MCF 10A (cell line): ENCODE data around the gene AMOTL2. TPM values are rescaled to one million over a fixed set of nuclear protein-coding genes. Genes with fewer than 3 reads are reported as not detected.

Source experiments
- BruUV-seq: library from RNA; stranded (reverse); fragments of 400-500 nt; replicated peaks from 2 replicates; lab custom pipeline; 2021; lab: Mats Ljungman, UMichigan
- CTCF ChIA-PET: fragments of 300-600 bp; sonication (Branson Sonifier 250); formaldehyde crosslinking; extraction: SDS; loops from one replicate; lab custom pipeline; 2021; ENCODE audit warnings: antibody characterized with exemption, inconsistent platforms; lab: Yijun Ruan, JAX
- POLR2A ChIA-PET: fragments of 300-600, 350-650 bp; sonication (Branson Sonifier 250); formaldehyde crosslinking; extraction: SDS; loops from one replicate; lab custom pipeline; 2020; ENCODE audit warnings: antibody characterized with exemption, inconsistent platforms; lab: Yijun Ruan, JAX
- DNase-seq: peaks from one replicate; pipeline ENCODE4 v3.0.0-alpha.2; 2018; ENCODE audit not compliant: unreplicated experiment
- H3K27ac Mint-ChIP-seq: one replicate; pipeline ENCODE4 v1.8.0; 2022; ENCODE audit warnings: mild to moderate bottlenecking, low read depth, mixed read lengths; ENCODE audit not compliant: unreplicated experiment
- H3K27me3 Mint-ChIP-seq: one replicate; pipeline ENCODE4 v1.8.0; 2022; ENCODE audit warnings: mixed read lengths; ENCODE audit not compliant: insufficient read depth, unreplicated experiment
- H3K36me3 Mint-ChIP-seq: one replicate; pipeline ENCODE4 v1.8.0; 2022; ENCODE audit warnings: mild to moderate bottlenecking, moderate library complexity, mixed read lengths; ENCODE audit not compliant: insufficient read depth, unreplicated experiment
- H3K4me1 Mint-ChIP-seq: one replicate; pipeline ENCODE4 v1.8.0; 2022; ENCODE audit warnings: mixed read lengths; ENCODE audit not compliant: insufficient read depth, unreplicated experiment
- H3K4me3 Mint-ChIP-seq: one replicate; pipeline ENCODE4 v1.8.0; 2022; ENCODE audit warnings: mild to moderate bottlenecking, moderate library complexity, mixed read lengths; ENCODE audit not compliant: unreplicated experiment
- H3K9me3 Mint-ChIP-seq: one replicate; pipeline ENCODE4 v1.8.0; 2022; ENCODE audit warnings: mixed read lengths; ENCODE audit not compliant: unreplicated experiment
- intact Hi-C: fragments of 100-400 bp; cut with micrococcal nuclease; formaldehyde crosslinking; loops from 2 replicates; pipeline ENCODE4 v1.14.1; 2022
- total RNA-seq: library from RNA; stranded (reverse); gene quantifications from 2 replicates; pipeline ENCODE4 v1.2.3, GENCODE V29; 2022
- TF ChIP-seq, protein P1 (sequence below): fragments of 200-600 bp; IDR thresholded peaks from one replicate; pipeline ENCODE4 v1.8.0; 2022; ENCODE audit warnings: antibody characterized with exemption, mild to moderate bottlenecking; ENCODE audit not compliant: unreplicated experiment

AMOTL2 gene
- total RNA-seq, 1 experiment from 2014 or later, result 137 TPM

DNA sequence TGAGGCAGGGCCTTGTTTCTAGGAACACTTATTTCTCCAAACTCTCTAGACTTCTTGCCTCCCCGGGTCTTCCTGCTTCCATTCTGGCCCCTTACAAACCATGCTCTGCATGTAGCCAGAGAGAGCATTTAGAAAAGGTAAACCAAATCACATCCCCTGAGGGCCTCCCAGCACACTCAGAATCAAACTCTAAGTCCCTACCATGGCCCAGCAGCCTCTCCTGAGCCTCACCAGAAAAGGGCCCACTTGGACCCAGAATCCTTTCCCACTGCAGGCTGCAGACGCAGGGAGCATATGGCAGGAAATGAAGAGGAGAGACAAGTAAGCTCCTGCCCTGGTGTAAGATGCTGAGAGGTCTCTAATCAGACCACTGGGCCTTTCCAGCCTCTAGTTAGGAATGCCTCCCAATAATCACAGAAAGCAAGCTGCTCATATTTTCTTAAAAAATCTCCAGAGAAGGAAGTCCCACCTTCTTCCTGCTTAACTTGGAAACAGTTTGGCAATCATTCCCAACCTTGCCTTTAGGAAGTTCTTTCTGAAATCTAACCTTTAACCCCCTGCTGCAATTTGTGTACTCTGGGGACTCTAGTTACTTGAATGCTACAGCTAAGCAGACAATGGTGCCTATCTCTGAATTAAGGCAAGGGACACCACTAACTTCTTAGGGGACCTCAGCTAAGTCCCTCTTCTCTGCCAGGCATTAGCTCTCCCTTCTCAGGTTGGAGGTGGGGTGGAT, 4.2 kb downstream of the AMOTL2 start:
- peaks cover 38% of the 10 kb centered on the region for H3K4me1 Mint-ChIP-seq

DNA sequence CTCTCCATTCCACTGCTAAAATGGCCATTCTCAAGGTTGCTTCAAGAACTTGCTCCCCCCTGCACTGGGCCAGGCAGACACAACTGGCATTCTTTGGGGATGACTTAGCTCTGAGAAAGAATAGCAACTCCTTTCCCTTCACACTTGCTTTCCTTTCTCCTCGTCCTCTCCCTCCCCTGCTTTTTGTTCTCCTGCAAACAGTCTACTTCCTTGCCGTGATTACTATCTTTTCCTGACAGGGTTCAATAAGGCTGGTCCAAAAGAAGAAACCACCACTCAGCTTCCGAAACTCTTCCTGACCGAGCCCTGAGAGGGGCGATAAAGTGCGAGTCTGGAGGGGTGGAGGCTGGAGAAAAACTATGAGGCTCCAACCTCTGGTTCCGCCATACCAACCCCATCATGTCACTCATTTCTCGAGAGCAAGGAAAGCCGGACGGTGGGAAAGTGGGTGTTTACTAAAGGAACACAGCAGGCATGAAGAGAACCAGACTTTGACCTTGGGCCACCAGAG, 5.0 kb downstream of the AMOTL2 start:
- H3K9me3 Mint-ChIP-seq, result no peaks in the 10 kb centered on the region
- TF ChIP-seq, protein P1, sequence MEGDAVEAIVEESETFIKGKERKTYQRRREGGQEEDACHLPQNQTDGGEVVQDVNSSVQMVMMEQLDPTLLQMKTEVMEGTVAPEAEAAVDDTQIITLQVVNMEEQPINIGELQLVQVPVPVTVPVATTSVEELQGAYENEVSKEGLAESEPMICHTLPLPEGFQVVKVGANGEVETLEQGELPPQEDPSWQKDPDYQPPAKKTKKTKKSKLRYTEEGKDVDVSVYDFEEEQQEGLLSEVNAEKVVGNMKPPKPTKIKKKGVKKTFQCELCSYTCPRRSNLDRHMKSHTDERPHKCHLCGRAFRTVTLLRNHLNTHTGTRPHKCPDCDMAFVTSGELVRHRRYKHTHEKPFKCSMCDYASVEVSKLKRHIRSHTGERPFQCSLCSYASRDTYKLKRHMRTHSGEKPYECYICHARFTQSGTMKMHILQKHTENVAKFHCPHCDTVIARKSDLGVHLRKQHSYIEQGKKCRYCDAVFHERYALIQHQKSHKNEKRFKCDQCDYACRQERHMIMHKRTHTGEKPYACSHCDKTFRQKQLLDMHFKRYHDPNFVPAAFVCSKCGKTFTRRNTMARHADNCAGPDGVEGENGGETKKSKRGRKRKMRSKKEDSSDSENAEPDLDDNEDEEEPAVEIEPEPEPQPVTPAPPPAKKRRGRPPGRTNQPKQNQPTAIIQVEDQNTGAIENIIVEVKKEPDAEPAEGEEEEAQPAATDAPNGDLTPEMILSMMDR, result no peak
- peaks cover 41% of the 10 kb centered on the region for H3K4me1 Mint-ChIP-seq
- CTCF ChIA-PET, result interaction anchor here (0.6 to 30.1 kb wide), 5 partner anchors 9 to 426 kb away, joined by 3 to 449 read pairs (median 3); partner anchors contain the start of genes ANAPC13, CEP63 and EPHB1
- peak overlapping the region; percentile 75 for H3K27ac Mint-ChIP-seq
- peaks cover 98% of the 10 kb centered on the region for H3K36me3 Mint-ChIP-seq
- no TSS peak for BruUV-seq
- H3K27me3 Mint-ChIP-seq, result no peaks in the 10 kb centered on the region
- POLR2A ChIA-PET, result interaction anchor here (0.7 to 0.8 kb wide), 2 partner anchors 41 to 77 kb away, joined by 3 to 6 read pairs; no protein-coding TSS in a partner anchor
- intact Hi-C loops, result no loop called here
- H3K4me3 Mint-ChIP-seq, result peak overlapping the region; percentile 40
- DNase-seq, result no peak

More for the DNA sequence above, 4.2 kb downstream of the AMOTL2 start:
- CTCF ChIA-PET, result interaction anchor here (0.6 to 30.1 kb wide), 7 partner anchors 9 to 158 kb away, joined by 3 to 449 read pairs (median 4); partner anchors contain the start of genes ANAPC13 and CEP63
- TF ChIP-seq, protein P1, result no peak
- Mint-ChIP-seq H3K9me3 (no peaks in the 10 kb centered on the region), H3K27ac (peak overlapping the region; percentile 75), H3K36me3 (peaks cover 92% of the 10 kb centered on the region), H3K27me3 (no peaks in the 10 kb centered on the region), H3K4me3 (peak overlapping the region; percentile 40)
- intact Hi-C loops, result loop anchor here (5.0 kb wide), 2 partner anchors 57 to 158 kb away; no protein-coding TSS in a partner anchor
- no peak for DNase-seq
- BruUV-seq, result no TSS peak
- POLR2A ChIA-PET, result interaction anchor here (1.3 to 1.8 kb wide), 2 partner anchors 55 to 115 kb away, joined by 3 to 7 read pairs; no protein-coding TSS in a partner anchor

DNA sequence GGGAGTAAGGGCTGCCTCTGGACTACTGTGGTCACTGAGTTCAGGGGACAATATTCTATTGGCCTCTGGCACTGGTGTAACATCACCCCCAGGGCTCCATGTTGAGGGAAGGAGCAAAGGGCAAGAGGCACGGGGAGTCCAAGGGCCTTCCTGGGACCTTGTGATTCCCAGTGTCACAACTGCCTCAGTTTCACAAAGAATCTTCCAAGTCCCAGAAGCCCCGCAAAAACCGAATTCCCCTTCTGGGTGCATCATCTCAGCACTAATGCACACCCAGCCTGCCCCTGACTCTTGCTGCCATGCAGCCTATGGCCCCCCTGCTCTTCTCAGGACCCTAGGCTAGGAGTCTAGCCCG, 5.5 kb downstream of the AMOTL2 start:
- TF ChIP-seq, protein P1, result no peak
- Mint-ChIP-seq H3K4me1 (peaks cover 43% of the 10 kb centered on the region), H3K27me3 (no peaks in the 10 kb centered on the region), H3K27ac (peak overlapping the region; percentile 75), H3K9me3 (no peaks in the 10 kb centered on the region), H3K36me3 (peaks cover 98% of the 10 kb centered on the region), H3K4me3 (no peak overlapping the region)
- no peak for DNase-seq
- ChIA-PET CTCF (interaction anchor here (0.6 to 30.1 kb wide), 3 partner anchors 8 to 111 kb away, joined by 3 to 449 read pairs (median 3); partner anchors contain the start of genes ANAPC13 and CEP63), POLR2A (interaction anchor here (0.7 to 7.0 kb wide), 3 partner anchors 16 to 77 kb away, joined by 3 to 95 read pairs (median 6); no protein-coding TSS in a partner anchor)
- intact Hi-C loops, result no loop called here
- no TSS peak for BruUV-seq
